PC-9 (cell line): ENCODE measurements around the gene KLHDC1.

Source experiments
- EZH2 ChIP-seq: fragments of 200-600 bp; sonication (generic); IDR thresholded peaks from 2 replicates; pipeline ENCODE4 v1.8.0; 2017; ENCODE audit warnings: antibody characterized with exemption, low read depth
- TF ChIP-seq, protein P1 (sequence below): fragments of 200-600 bp; sonication (generic); conservative IDR thresholded peaks from 2 replicates; pipeline ENCODE4 v1.6.1; 2017; ENCODE audit warnings: mixed run types, antibody characterized with exemption, mild to moderate bottlenecking, moderate library complexity

- TF ChIP-seq, protein P1, sequence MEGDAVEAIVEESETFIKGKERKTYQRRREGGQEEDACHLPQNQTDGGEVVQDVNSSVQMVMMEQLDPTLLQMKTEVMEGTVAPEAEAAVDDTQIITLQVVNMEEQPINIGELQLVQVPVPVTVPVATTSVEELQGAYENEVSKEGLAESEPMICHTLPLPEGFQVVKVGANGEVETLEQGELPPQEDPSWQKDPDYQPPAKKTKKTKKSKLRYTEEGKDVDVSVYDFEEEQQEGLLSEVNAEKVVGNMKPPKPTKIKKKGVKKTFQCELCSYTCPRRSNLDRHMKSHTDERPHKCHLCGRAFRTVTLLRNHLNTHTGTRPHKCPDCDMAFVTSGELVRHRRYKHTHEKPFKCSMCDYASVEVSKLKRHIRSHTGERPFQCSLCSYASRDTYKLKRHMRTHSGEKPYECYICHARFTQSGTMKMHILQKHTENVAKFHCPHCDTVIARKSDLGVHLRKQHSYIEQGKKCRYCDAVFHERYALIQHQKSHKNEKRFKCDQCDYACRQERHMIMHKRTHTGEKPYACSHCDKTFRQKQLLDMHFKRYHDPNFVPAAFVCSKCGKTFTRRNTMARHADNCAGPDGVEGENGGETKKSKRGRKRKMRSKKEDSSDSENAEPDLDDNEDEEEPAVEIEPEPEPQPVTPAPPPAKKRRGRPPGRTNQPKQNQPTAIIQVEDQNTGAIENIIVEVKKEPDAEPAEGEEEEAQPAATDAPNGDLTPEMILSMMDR: no peak
- TF ChIP-seq EZH2: no peak
Measured at GRCh38 chr14:49769581-49770211, 76.8 kb downstream of the KLHDC1 start.
